NCI-H524 (cell line): ENCODE data around the gene FOXP1.

Source experiments
- DNase-seq, 2 experiments: peaks; one replicate each; lab custom pipeline; 2025; lab: John Stamatoyannopoulos, UW

Gene FOXP1

DNA sequence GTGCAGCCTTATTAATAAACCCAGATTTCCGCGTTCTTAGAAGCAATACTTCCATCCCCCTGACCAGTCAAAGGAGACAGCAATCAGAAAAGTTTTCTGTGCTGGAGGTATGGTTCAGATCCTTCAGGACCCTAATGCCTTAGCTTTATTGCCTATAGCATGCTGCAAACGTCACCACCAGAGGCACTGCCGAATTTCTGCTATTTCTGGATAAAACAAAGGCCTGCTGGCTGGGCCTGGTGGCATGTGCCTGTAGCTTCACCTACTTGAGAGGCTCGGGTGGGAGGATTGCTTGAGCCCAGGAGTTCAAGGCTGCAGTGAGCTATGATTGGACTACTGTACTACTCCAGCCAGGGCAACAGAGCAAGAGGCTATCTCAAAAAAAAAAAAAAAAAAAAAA lies 407.2 kb downstream of the FOXP1 start:
- DNase-seq: peak in 1 of 2 experiments; percentile 4

DNA sequence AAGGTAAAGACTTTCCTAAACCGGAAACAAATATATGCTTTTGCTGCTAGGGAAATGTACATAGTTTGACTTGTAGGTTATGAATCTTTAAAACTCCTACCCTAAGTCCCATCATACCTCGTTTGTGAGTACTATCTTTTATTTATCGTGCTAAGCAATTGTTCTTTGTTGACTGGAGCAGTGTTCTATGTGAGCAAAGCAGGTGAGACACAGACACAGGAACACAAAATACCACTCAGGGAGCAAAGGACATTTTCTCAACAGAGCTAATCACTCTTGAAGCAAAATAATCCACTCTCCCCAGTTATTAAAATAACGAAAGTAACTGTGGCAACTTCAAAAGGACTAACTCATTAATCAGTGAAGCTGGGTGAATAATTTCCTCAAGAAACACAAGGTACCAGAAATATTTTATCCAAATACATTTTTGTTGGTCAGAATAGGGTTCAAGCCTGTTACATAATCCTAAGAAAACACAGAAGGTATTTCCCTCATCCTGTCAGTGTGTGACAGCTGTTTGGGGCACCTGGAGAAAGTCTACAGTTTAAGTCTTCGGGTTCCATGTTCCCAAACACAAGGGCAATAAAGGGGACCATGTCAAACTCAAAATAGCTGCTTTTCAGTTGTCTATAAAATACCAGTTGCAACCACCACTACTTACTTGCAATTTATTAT lies 407.7 kb downstream of the FOXP1 start:
- DNase-seq: peak in 1 of 2 experiments; percentile 9

DNA sequence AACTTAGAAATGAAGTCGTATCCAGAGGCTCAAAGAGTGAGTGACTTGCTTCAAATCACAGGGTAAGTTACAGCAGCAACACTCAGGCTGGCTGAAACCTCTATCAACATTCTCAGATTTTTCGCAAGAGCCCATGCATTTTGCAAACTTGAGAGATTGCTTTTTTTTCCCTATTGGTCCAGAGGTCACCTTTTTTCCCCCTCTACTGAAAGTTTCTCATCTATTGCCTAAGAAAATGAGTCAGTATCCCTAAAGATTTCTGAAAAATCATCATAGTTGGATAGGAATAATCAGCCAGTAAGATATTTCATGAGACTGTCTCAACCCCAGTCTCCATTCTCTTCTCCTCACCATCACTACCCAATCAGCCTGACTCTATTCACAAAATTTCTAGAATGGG lies 410.6 kb downstream of the FOXP1 start:
- DNase-seq: no peak

DNA sequence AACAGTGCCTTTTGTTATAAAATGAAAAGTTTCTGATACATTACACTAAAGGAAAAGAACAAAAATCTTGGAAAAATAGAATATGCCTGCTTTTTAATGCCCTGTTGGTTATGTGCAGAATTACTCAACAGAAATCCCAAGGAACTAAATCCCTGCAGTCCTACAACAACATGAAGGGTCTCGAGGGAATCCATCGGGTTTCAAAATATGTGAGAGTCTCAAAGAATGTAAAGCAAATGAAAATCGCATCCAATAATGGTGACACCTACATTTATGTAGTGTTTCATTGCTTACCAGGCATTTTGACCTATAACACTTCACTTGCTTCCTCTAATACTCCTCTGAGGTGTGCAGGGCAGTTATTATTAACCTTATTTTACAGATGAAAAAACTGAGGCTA lies 411.3 kb downstream of the FOXP1 start:
- no peak for DNase-seq

DNA sequence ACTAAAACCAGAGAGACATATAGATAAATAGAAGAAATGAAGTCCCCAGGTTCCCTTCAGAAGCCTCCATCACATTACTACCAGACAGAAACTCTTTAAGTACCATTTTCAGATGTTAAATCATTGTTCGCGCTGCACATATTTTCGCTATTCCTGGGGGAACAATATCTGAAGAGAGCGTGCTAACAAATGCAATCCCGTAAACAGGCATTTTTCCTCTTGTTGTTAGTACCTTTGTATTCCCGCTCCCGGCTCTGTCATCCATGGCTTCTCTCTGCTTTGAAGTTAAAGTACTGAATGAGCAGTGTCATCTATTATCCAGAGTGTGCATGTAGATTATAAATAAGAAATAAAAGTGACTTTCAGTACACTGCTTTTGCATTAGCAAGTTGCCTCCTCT lies 412.3 kb downstream of the FOXP1 start:
- DNase-seq: no peak

DNA sequence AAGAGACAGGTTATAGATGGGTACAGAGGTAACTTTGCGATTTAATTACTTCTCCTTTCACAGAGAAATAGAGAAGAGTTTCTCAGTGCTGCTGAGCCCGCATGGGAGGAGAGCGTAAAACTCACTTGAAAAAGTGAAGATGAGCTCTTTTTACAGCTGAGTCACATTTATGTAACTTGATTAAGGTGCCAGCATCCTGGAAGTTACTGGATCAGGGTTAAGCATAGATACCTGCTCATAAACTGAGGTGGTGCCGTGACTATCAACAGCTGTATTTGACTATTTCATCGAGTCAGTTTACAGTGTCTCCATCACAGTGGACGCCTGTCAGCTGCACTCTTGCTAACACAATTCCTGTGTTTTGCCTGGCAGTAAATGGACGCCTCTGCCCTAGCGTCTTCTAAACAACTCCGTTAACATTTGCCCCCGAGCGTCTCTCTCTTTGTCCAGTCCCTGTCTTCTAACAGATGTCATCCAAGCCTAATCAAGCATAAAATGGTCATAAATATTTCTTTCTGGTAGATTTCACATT lies 414.6 kb downstream of the FOXP1 start:
- no peak for DNase-seq

DNA sequence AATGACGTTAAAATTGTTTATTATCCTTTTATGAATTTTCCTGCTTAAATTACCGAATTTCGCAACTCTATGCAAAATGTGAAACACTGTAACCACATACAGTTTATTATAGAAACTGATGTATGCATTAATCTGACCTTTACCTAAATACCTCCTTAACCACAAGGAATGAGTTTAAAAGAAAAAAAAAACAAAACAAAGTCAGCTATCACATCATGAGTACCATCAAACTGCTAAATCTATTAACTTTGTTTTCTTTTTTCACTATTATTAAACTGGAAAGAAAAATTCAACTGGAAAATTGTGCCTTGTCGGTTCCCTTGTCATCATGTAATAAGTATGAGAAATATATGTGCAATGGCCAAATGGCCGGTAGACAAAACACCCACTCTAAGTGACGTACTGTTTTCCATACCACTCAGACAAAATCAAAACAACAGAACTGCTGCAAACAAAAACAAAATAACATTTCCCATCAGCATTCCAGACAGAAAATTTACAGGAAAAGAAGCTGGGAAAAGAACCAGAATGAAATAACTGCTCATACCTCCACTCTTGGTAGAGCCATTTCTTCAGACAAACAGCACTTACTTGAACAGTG lies 415.3 kb downstream of the FOXP1 start:
- no peak for DNase-seq

DNA sequence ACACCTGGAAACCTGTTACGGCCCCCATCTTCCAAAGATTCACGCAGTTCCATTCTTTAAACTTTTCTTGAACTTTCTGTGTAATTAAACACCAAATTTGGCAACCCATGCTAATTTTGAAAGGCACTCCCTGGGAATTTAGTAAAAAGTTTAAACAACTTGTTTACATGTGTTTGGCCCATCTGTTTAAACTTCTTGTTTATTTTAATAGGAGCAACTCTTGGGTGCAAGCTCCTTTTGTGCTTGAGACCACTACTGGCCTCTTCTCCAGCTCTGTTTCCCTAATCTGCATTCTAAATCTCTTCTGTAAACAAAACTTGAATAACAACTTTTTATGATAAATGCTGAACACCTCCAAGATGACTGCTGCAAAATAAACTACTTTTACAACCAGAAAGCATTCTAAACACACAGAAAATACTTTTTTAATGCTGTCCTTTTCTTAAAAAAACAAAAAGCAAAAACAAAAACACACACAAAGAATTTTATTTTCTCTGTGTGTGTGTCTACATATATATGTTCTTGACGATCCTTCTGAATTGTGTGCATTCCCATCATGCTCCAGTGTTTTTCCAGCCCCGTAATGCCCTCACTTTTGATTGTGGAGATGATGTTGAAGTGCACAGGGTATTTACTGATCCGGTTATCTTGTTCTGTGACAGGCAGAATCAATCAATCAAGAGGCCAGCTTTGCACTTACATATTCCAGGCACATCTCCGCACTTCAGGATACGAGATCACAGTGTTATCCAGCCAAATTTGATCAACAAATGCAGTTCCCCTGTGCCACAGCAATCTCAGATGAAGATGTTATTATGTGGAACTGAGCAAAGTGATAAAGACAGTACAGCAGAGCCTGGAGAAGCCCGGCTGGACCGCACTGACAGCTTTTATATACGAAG lies 416.9 kb downstream of the FOXP1 start:
- DNase-seq: no peak

DNA sequence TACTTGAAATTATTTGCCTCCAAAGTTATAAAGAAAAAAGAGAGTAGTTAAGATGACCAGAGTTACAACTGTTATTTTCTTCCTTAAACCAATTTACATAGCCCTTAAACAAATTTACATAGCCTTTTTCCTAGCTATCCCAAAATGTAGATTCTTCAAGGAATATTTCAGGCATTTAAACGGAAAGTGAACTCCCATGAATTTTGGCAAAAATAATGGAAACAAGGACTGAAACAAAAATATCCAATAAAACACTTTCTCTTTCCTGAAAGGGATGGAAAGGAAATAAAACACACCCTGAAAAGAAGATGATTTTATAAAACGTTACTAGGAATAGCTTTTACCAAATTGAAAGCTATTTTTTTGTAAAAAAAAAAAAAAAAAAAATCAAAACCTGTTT lies 418.6 kb downstream of the FOXP1 start:
- no peak for DNase-seq

DNA sequence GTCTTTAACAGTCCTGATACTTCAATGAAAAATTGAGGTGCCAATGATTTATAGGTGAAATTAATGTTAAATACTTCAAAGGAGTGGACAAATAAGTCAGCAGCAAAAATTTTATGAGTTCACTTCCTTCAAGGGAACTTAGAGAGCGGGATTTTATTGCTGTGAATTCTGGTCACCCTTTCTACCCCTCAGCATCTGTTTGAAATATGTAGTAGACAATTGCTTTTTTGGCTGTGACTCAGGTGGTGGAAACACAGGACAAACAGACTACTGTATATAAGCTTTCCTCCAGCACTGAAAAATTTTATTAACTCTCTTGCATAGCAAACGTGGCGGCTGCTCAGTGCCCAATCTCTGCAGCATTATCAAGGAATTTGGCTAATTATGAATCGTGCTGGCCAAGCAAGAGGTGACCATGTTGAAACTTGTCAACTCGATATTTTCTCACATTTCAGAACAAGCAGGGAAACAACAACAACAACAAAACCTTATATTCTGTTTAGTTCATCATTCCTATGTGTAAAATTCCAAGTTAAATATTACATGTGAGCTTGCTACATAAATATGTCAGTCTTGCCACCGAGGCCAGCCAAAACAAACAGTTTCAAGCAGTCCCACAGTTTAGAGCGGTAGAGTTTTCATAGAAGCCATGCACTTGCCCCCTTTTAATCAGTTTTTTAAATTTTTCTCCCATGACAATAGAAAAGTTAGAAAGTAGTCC lies 420.2 kb downstream of the FOXP1 start:
- no peak for DNase-seq

DNA sequence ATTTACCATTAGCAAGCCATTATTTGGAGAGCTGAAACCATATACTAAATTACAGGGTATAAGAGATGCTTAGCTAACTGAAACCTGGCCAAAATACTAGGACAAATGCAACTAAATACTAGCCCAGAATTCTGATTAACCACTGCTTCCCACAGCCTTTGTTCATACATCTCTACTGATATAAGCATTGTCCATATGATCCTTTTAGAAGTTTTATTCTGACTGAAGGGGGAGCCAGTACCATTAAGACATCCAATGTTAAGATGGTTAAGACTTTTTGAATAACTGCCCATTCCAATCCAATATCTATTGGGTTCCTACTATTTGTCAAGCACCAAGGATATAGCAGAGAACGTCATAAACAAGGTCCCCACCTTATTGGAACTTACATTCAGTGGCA lies 421.3 kb downstream of the FOXP1 start:
- DNase-seq: no peak

DNA sequence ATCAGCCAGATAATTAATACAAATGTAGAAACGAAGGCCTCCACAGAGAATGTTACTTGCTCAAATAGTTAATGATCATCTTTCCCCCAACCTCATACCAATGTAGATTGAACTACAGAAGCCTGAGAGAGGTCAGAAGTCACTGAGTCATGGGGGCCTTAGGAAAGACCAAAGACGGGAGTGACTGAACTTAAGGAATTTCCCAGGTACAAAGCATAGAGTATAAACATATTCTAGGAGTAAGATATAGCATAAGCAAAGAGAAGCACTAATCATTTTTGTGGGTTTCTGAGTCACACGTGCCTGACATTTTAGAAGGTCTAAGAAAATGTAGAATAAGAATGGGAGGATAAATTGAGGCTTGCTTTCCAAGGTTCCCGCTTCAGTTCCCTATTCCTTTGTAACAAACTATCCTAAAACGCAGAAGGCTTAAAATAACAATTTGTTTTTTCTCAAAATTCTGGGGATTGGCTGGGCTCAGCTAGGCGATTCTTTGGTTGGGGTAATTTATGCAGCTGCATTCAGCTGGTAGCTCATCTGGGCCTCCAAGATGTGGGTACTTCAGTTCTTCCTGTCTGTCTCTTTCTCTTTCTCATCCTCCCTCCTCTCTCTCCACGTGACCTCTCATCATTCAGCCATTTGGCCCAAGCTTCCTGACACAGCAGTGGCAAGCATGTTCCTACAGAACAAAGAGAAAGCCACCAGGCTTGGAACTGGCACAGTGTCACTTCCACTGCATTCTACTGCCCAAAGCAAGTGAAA lies 422.6 kb downstream of the FOXP1 start:
- no peak for DNase-seq

DNA sequence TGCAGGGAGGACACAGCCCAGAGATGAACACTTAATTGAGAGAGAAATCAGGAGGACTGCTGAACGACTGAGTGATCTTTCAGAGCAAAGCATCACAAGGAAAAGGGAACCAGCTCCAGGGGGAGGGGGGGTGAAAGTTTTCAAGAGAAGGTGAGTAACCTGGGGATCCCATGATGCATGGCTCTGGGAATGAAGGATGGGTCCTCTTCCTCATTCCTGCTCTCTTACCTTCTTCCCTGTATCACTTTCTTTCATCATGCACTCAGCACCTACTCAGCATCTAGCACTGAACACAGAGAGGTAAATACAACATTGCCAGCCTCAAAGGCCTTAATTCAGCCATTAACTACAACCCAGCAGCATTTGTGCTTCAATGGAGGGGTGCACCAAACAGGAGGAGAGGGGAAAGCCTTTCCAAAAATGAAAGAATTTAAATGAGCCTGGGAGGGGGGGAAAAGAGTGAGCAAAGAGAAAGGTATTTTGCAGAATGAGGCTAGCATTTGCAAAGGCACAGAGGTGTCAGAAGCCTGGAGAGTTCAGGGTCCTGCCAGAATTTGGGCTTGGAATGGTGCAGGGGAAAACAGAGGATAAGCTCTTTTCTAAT lies 427.4 kb downstream of the FOXP1 start:
- no peak for DNase-seq

DNA sequence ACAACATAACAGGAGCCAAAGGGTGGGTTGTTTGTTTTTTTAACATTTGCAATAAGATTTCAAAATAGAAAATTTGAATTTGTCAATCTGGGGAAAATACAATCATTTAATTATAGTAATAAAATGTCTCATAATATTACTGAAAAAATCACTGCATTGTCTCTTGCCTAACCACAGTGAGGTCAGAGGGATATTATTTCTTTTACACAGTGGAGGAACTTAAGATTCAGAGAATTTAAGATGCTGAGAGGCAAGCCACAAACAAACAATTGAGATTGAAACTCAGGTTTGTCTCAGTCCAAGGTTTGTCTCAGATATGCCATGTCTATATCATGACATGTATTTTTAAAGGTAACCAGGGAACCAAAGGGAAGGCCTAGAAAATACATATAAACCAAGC lies 428.7 kb downstream of the FOXP1 start:
- DNase-seq: no peak

DNA sequence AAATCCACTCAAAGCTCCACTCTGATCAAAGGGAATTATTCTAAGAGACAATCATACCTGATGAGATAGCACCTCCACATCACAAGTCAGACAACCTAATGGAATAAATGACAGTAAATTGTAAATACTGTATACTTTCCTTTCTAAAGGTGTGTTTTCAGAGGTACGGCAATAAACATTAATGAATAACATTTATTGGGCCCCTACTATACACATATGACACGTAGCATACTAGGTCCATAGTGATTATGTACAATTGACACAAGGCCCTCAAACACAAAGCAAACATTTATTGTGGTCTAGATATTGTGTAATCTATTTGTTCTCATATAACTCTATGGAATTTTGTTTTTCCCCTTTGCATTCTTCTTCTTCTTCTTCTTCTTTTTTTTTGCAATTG lies 429.8 kb downstream of the FOXP1 start:
- DNase-seq: no peak

DNA sequence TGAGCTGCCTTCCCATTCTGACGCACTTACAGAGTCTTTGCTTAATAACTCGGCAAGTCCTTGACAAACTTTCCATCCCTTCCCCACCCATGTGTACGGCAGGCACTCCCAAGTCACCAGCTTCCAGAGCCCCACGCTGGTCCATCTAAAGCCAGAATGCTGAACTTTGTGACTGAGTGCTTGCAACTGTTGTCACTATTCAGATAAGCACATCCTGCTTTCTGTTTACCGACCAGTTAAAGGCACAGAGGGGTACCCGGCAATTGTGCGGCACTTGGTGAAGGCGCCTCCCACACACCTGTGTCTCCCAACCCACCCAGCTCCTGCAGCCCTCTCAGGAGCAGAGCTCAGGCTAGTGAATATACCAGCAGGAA lies 430.6 kb downstream of the FOXP1 start:
- DNase-seq: no peak

DNA sequence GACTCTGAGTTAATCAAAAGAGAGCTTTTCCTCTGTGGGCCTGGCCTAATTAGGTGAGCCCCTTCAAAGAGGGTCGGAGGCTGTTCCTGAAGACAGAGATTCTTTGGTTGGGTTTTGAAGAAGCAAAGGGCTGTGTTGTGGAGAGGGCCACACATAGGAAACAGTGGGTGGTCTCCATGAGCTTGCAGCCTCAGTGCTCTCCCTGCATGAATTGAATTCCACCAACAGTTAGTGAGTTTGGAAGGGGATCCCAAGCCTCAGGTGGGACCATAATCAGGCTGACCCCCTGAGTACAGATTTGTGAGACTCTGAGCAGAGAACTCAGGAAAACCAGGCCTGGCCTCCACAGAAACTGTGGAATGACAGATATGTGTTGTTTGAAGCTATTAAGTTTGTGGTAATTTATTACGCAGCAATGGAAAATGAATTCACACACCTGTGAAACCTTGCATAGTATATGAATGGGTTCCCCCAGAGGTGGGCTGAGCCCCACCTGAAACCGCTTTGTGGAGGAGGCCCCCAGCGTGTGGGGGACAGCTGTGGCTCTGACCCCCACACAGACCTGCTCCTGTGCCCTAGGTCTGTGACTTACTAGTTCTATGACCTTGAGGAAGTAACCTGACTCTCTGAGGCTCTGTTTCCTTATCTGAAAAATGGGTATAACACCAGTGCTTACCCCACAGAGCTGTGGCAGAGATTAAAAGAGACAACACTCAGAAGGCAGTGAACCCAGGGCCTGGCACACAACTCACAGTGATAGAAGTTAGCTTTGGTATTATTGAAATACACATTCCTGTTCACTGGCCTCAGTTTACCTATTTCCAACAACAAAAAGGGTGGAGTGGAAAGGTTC lies 431.3 kb downstream of the FOXP1 start:
- no peak for DNase-seq

DNA sequence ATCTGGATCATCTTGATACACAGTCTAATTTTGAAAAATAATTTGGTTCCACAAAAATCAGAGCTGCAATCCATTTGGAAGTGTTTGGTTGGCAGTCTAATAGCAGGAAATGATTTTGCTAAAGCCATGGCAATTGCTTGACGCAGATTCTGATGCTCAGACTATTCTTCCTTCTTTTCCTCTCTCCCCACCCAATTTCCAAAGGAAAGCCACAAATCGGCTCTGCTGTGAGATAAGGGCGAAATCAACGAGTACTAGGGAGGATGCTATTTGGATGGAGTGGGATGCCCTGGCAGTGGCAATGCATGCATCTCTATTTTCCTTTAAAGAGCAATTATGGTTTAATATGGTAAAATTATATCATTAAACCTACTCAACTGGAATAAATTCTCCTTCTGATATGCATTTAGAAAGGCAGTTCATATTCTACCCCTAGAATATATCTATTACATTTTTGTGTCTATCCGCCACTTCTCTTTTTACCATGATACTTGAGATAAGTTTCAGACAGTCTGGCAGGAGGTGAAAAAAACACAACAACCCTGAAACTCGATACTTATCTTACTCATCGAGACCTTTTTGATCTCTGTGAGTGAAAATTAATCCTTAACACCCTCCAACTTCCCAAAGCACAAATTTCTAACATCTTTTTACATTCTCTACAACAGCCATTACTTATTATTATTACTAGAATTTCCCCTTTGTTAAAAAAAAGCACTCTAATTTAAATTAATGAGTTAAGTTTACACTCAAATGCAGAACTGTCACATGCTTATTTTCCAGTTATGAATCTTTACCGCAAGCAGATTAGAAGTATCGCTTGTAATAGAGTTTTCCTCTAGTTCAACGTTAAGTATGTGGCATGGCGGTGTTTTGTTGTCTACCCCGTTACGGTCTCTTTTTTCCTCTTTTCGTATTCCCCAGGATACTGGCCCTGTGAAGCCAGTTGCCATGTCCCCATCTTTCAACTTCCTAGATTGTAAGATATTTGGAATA lies 433.3 kb downstream of the FOXP1 start:
- peak; percentile 45 to 83 for DNase-seq
